ENCODE data around the gene ATP9A.

DNA sequence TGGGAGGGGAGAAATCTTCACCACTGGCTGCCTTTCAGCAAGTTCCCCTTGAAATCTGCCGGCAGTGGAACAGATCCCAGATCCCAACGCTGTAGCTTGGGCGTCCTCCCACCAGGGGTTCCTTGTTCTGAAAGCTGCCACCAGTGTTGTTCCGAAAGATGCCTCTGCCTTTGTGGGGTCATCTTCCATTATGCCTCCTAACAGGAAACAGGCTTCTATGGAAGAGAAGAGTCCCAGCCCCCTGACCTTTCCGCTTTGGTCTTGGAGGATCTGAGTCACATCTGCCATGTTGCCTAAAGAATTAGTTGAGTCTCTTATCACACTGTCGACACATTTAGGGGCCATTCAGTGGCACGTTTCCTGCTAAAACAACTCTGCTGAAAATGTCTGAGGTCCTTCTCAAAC lies 168.2 kb downstream of the ATP9A start:
- TF ChIP-seq MXI1 (IDR thresholded peaks at IDR 0.05; ENCODE audit: low read depth, low read length), result no peak
- no peak for TF ChIP-seq ZNF274 (IDR thresholded peaks at IDR 0.05; ENCODE audit: insufficient read depth, insufficient read length)

All from GM12878 (cell line).